ENCODE results near the gene EXD3. TPM values are rescaled to one million over a fixed set of nuclear protein-coding genes. Genes with fewer than 3 reads are reported as not detected.

Gene EXD3
- total RNA-seq, 2 experiments from 2014 or later, result 8.1 to 9.0 TPM

DNA sequence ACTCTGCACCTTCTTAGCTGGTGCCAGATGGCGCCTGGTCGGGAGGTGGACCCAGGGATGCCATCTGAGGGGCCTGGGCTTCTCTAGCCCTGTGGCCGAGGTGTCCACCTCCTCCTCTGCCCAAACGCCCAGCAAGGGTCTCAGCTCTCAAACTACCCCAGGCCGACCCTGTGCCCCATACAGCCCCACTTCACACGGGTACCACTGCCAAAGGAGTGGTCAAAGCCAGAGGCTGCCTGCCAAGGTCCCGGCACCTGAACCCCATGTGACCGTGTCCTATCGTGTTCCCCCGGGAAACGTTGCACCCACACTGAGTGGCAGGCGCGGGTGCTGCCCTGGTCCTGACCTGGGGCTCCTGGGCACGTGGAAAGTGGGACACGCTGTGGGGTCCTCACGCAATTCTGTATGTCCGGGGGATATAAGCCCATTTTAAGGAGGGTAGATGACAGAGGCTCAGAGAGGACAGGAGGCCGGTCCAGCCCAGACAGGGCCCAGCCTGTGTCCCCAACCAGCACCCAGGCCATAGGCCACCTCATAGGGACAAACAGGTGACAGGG is 16.3 kb upstream of the EXD3 start:
- no peak for ATAC-seq
- no peak for TF ChIP-seq CTCF (IDR thresholded peaks at IDR 0.05)
- peaks cover 2% of the 10 kb centered on the region for H3K4me1 Mint-ChIP-seq (ENCODE audit: low read depth)
- H3K36me3 Mint-ChIP-seq (ENCODE audit: low read depth), result no peaks in the 10 kb centered on the region
- ChIA-PET CTCF (no interaction called here), POLR2A (interaction anchor here (0.9 kb wide), 1 partner anchor 23 kb away, joined by 3 read pairs; no protein-coding TSS in a partner anchor)
- intact Hi-C loops (cut with micrococcal nuclease), result no loop called here
- no peak overlapping the region for H3K27ac Mint-ChIP-seq
- peaks cover 13% of the 10 kb centered on the region for H3K27me3 Mint-ChIP-seq
- H3K9me3 Mint-ChIP-seq, result no peaks in the 10 kb centered on the region
- no peak for DNase-seq
- no peak overlapping the region for H3K4me3 Mint-ChIP-seq

GRCh38 chr9:137438591-137439157 is 15.7 kb upstream of the EXD3 start:
- ChIA-PET CTCF (no interaction called here), POLR2A (interaction anchor here (0.9 kb wide), 1 partner anchor 23 kb away, joined by 3 read pairs; no protein-coding TSS in a partner anchor)
- TF ChIP-seq CTCF (IDR thresholded peaks at IDR 0.05), result no peak
- Mint-ChIP-seq H3K9me3 (no peaks in the 10 kb centered on the region), H3K36me3 (ENCODE audit: low read depth) (no peaks in the 10 kb centered on the region), H3K27ac (no peak overlapping the region), H3K27me3 (peaks cover 11% of the 10 kb centered on the region), H3K4me3 (no peak overlapping the region), H3K4me1 (ENCODE audit: low read depth) (peaks cover 2% of the 10 kb centered on the region)
- DNase-seq (no peak), ATAC-seq (no peak)
- intact Hi-C loops (cut with micrococcal nuclease), result no loop called here

- CTCF ChIA-PET, result no interaction called here
- peaks cover 2% of the 10 kb centered on the region for H3K4me1 Mint-ChIP-seq (ENCODE audit: low read depth)
- no peak for TF ChIP-seq CTCF (IDR thresholded peaks at IDR 0.05)
- no peak overlapping the region for H3K4me3 Mint-ChIP-seq
- H3K27ac Mint-ChIP-seq, result no peak overlapping the region
- ATAC-seq (no peak), DNase-seq (no peak)
- intact Hi-C loops (cut with micrococcal nuclease), result no loop called here
- H3K9me3 Mint-ChIP-seq, result no peaks in the 10 kb centered on the region
- peaks cover 7% of the 10 kb centered on the region for H3K27me3 Mint-ChIP-seq
- no peaks in the 10 kb centered on the region for H3K36me3 Mint-ChIP-seq (ENCODE audit: low read depth)
- POLR2A ChIA-PET, result no interaction called here
Observed at GRCh38 chr9:137437691-137438590, 15.0 kb upstream of the EXD3 start.

DNA sequence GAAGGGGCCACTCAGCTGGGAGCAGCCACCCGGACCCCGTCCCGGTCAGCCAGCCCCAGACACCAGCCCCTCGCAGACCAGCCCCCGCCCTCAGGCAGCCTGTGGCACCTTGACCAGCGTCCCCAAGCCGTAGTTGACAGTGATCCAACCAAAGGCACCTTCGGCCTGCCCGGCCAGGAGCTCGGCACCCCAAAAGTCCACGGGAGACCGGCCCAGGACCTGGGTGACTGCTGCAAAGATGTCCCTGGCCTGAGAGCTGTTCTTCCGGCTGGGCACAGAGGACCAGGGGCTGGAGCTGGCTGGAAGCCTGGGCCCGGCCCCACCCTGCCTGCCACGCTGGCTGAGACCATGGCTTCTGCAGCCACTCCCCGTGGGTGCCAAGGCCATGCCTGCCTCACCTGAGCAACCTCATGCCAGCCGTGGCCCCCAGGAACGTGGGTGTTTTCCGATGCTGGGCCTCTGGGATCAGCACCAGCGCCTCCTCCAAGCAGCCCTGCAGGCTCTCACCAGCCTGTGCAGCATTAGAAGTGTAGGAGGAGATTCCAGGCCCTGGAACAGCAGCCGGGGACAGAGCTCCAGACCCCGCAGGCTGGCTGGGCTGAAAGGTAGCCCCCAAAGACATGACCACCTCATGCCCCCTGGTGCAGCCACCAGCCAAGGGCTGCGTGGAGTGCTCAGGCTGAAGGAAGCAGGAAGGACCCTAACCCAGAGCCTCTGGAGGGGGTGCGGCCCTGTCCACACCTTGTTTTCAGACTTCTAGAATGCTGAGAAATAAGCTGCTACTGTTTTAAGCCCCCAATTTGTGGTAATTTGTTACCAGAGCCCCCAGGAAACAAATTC is 14.0 kb upstream of the EXD3 start:
- ChIA-PET POLR2A (no interaction called here), CTCF (no interaction called here)
- ATAC-seq (no peak), DNase-seq (no peak)
- Mint-ChIP-seq H3K36me3 (ENCODE audit: low read depth) (no peaks in the 10 kb centered on the region), H3K9me3 (no peaks in the 10 kb centered on the region), H3K4me3 (no peak overlapping the region), H3K27me3 (peaks cover 2% of the 10 kb centered on the region), H3K4me1 (ENCODE audit: low read depth) (peaks cover 2% of the 10 kb centered on the region), H3K27ac (no peak overlapping the region)
- intact Hi-C loops (cut with micrococcal nuclease), result no loop called here
- TF ChIP-seq CTCF (IDR thresholded peaks at IDR 0.05), result no peak
